ENCODE measurements around the gene KIF16B.

DNA sequence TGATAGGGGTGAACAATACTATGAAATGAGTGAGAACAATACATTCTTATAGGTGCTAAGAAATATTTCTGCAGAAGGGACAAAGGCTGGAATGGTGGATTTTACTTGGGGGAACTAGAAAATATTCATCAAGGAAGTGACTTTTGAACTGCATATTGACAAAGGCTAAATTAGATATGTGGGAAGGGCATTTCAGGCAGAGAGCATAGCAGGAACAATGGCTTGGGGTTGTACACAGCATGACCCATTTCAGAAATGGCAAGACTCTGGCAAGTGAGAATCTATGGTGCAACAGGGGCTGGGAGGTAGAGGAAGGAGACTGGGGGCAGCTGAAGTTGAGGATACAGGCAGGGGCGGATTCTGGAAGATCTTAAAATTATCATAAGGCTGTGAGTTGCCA, 46.7 kb upstream of the KIF16B start:
- TF ChIP-seq POLR2A (IDR thresholded peaks at IDR 0.05): no peak
- TF ChIP-seq, protein P1, sequence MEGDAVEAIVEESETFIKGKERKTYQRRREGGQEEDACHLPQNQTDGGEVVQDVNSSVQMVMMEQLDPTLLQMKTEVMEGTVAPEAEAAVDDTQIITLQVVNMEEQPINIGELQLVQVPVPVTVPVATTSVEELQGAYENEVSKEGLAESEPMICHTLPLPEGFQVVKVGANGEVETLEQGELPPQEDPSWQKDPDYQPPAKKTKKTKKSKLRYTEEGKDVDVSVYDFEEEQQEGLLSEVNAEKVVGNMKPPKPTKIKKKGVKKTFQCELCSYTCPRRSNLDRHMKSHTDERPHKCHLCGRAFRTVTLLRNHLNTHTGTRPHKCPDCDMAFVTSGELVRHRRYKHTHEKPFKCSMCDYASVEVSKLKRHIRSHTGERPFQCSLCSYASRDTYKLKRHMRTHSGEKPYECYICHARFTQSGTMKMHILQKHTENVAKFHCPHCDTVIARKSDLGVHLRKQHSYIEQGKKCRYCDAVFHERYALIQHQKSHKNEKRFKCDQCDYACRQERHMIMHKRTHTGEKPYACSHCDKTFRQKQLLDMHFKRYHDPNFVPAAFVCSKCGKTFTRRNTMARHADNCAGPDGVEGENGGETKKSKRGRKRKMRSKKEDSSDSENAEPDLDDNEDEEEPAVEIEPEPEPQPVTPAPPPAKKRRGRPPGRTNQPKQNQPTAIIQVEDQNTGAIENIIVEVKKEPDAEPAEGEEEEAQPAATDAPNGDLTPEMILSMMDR (IDR thresholded peaks at IDR 0.05): no peak

Data from lower leg skin (tissue), 3 donors.